C4-2B (cell line): ENCODE data around the gene PAK4.

Source experiments
- H3K27ac ChIP-seq: fragments of 450-650 bp; 2 replicates; pipeline ENCODE4 v1.5.1; 2017
- CTCF ChIP-seq: fragments of 450-650 bp; conservative IDR thresholded peaks from 2 replicates; pipeline ENCODE4 v1.5.1; 2017; ENCODE audit warnings: mild to moderate bottlenecking
- ZFX ChIP-seq: fragments of 450-650 bp; IDR thresholded peaks from 2 replicates; pipeline ENCODE4 v1.6.1; 2017

Gene PAK4

GRCh38 chr19:39128516-39129079 is 3.0 kb downstream of the PAK4 start:
- peak overlapping the region; percentile 97 for H3K27ac ChIP-seq
- no peak for TF ChIP-seq CTCF
- TF ChIP-seq ZFX, result no peak

- H3K27ac ChIP-seq, result peak overlapping the region; percentile 97
- no peak for TF ChIP-seq ZFX
- TF ChIP-seq CTCF, result no peak
Measured at GRCh38 chr19:39129116-39129515, 3.5 kb downstream of the PAK4 start.

- TF ChIP-seq ZFX, result no peak
Measured at GRCh38 chr19:39130337-39131254, 5.0 kb downstream of the PAK4 start.

GRCh38 chr19:39131255-39131755 is 5.7 kb downstream of the PAK4 start:
- no peak for TF ChIP-seq CTCF
- TF ChIP-seq ZFX, result no peak
- peak overlapping the region; percentile 97 for H3K27ac ChIP-seq

More at GRCh38 chr19:39130337-39131254, 5.0 kb downstream of the PAK4 start:
- peak overlapping the region; percentile 97 for H3K27ac ChIP-seq

GRCh38 chr19:39132344-39132969 is 6.9 kb downstream of the PAK4 start:
- no peak for TF ChIP-seq ZFX
- TF ChIP-seq CTCF, result no peak
- H3K27ac ChIP-seq, result peak overlapping the region; percentile 97; the same call in 1 of the 2 replicates

GRCh38 chr19:39133431-39134270 is 8.1 kb downstream of the PAK4 start:
- no peak overlapping the region for H3K27ac ChIP-seq
- no peak for TF ChIP-seq ZFX
- no peak for TF ChIP-seq CTCF

- no peak overlapping the region for H3K27ac ChIP-seq
- no peak for TF ChIP-seq ZFX
- TF ChIP-seq CTCF, result no peak
Measured at GRCh38 chr19:39135701-39136100, 10.1 kb downstream of the PAK4 start.
